Esophagus (tissue), 2 donors: ENCODE measurements around the gene SEMA3G. TPM values are rescaled to one million over a fixed set of nuclear protein-coding genes. Genes with fewer than 3 reads are reported as not detected.

Experiments used
- H3K27ac ChIP-seq, 2 donors: one replicate each; pipeline ENCODE4 v1.5.1; 2013; ENCODE audit warnings: low read depth in 2 of 2, mild to moderate bottlenecking in 2 of 2, inconsistent platforms in 1 of 2, low read length in 1 of 2, moderate library complexity in 1 of 2
- H3K27me3 ChIP-seq, 2 donors: one replicate each; pipeline ENCODE4 v1.6.1; 2013; ENCODE audit warnings: low read length in 2 of 2, control low read depth in 1 of 2, mild to moderate bottlenecking in 1 of 2; ENCODE audit not compliant: insufficient read depth in 2 of 2, control insufficient read depth in 1 of 2
- H3K36me3 ChIP-seq, 2 donors: one replicate each; pipeline ENCODE4 v1.6.1; 2013; ENCODE audit warnings: low read length in 1 of 2; ENCODE audit not compliant: control insufficient read depth in 2 of 2, insufficient read depth in 2 of 2
- H3K4me1 ChIP-seq, 2 donors: one replicate each; pipeline ENCODE4 v1.6.1; 2013; ENCODE audit warnings: low read length in 1 of 2; ENCODE audit not compliant: control insufficient read depth in 2 of 2, insufficient read depth in 2 of 2
- H3K4me3 ChIP-seq, 2 donors: one replicate each; pipeline ENCODE4 v1.5.1; 2013; ENCODE audit warnings: low read length in 2 of 2, mild to moderate bottlenecking in 2 of 2, low read depth in 1 of 2, moderate library complexity in 1 of 2
- H3K9me3 ChIP-seq, 2 donors: one replicate each; pipeline ENCODE4 v1.6.1; 2013; ENCODE audit warnings: mild to moderate bottlenecking in 2 of 2, low read depth in 1 of 2, low read length in 1 of 2, moderate library complexity in 1 of 2; ENCODE audit not compliant: control insufficient read depth in 2 of 2, insufficient read depth in 1 of 2
- WGBS, 2 donors: extraction: QIAGEN DNeasy Blood & Tissue Kit; methylation state at CpG; one replicate each; pipeline ENCODE4 v1.1.7; 2013; 5-methylcytosine and 5-hydroxymethylcytosine counted together
- polyA plus RNA-seq, 2 donors: library from polyadenylated mRNA; stranded (reverse); fragments of 200-250 nt; gene quantifications; one replicate each; pipeline ENCODE4 v1.2.3, GENCODE V29; 2013
- donor health status: healthy with polysubstance abuse.
- donor health status: Bipolar disorder and iron deficiency.

SEMA3G gene
- polyA plus RNA-seq, 2 donors = 1.3 to 1.7 TPM

- H3K4me3 ChIP-seq = no peak overlapping the region
- no peaks in the 10 kb centered on the region for H3K9me3 ChIP-seq
- no peaks in the 10 kb centered on the region for H3K36me3 ChIP-seq
- no peak overlapping the region for H3K27ac ChIP-seq
- peaks cover 2 to 18% of the 10 kb centered on the region in 2 donors for H3K4me1 ChIP-seq
- WGBS, 2 donors = 91 to 93% methylated on average over 14 of the region's 14 CpGs
- no peaks in the 10 kb centered on the region for H3K27me3 ChIP-seq
These were observed 4.2 kb downstream of the SEMA3G start for GRCh38 chr3:52440671-52441070.

DNA sequence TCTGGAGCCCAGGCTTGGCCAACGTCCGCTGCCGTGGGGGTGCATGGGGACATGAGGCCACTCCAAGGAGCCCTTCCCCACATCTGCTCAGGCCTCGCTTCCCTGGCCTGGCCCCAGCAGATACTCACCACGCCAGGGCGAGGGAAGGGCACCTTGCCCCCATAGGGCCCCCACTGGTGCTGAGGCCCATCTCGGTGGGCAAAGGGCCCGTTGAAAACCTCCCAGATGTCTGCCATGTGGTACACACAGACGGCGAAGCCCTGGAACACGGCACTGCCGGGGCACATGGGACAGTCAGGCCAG, 4.7 kb downstream of the SEMA3G start:
- Histone ChIP-seq H3K27me3 (no peaks in the 10 kb centered on the region), H3K27ac (no peak overlapping the region), H3K36me3 (no peaks in the 10 kb centered on the region), H3K4me1 (peaks cover 2 to 18% of the 10 kb centered on the region in 2 donors), H3K4me3 (no peak overlapping the region), H3K9me3 (no peaks in the 10 kb centered on the region)
- WGBS, 2 donors = 93 to 95% methylated on average over 12 of the region's 12 CpGs

DNA sequence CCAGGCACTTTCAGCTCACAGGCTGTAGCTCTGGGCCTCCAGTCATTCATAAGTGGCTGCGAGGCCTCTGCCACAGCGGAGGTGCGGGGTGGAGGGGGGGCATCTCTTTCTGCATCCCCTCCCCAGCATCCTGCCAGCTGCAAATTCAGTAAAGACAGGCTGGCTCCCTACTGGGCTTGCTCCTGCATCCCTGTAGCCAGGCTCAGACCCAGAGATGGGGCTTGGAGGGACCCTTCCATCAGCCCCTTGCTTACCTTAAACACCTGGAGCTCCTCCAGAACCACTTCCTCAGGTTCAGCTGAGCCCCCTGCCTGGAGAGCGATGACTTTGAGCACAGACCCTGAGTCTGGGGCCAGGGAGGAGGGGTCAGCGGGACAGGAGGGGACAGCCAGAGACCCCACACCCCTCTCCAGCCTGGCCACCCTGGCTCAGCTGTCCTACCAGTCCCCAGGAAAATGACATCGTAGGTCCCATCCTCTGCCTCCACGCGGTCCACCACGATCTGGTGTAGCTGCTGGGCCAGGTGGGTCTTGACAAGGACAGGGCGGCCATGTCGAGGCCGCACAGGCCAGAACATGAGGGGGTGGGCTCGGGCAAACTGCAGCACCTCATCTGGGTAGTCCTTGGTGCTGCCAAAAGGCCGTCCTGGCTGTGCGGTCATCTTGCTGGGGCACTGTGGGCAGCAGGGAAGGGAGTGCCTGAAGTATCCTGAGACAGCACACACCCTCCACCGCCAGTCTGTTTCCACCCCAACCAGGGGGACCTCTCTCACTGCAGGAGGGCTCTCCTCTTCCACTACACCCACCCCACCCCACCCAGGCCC, 5.3 kb downstream of the SEMA3G start:
- Histone ChIP-seq H3K27me3 (no peaks in the 10 kb centered on the region), H3K27ac (no peak overlapping the region), H3K36me3 (no peaks in the 10 kb centered on the region), H3K4me1 (peaks cover under 1 to 13% of the 10 kb centered on the region in 2 donors), H3K4me3 (no peak overlapping the region), H3K9me3 (no peaks in the 10 kb centered on the region)
- WGBS, 2 donors = 88 to 95% methylated on average over 16 of the region's 16 CpGs

- Histone ChIP-seq H3K4me3 (no peak overlapping the region), H3K27ac (no peak overlapping the region), H3K4me1 (peaks cover 0 to 9% of the 10 kb centered on the region in 2 donors), H3K27me3 (no peaks in the 10 kb centered on the region), H3K9me3 (no peaks in the 10 kb centered on the region), H3K36me3 (no peaks in the 10 kb centered on the region)
- WGBS, 2 donors = 85 to 89% methylated on average over 9 of the region's 9 CpGs
These were observed 6.1 kb downstream of the SEMA3G start for GRCh38 chr3:52438579-52439425.

- Histone ChIP-seq H3K4me3 (no peak overlapping the region), H3K9me3 (no peaks in the 10 kb centered on the region), H3K27me3 (no peaks in the 10 kb centered on the region), H3K27ac (no peak overlapping the region), H3K36me3 (no peaks in the 10 kb centered on the region), H3K4me1 (peaks cover 0 to 13% of the 10 kb centered on the region in 2 donors)
- 51 to 59% methylated on average over 6 of the region's 6 CpGs for WGBS, 2 donors
These were observed 6.9 kb downstream of the SEMA3G start for GRCh38 chr3:52438104-52438376.

GRCh38 chr3:52437326-52438103, 7.4 kb downstream of the SEMA3G start:
- peaks cover 0 to 13% of the 10 kb centered on the region in 2 donors for H3K4me1 ChIP-seq
- H3K27ac ChIP-seq = peak overlapping the region in 1 of 2 donors; percentile 4
- H3K4me3 ChIP-seq = no peak overlapping the region
- no peaks in the 10 kb centered on the region for H3K9me3 ChIP-seq
- WGBS, 2 donors = 61 to 74% methylated on average over 15 of the region's 15 CpGs
- no peaks in the 10 kb centered on the region for H3K27me3 ChIP-seq
- no peaks in the 10 kb centered on the region for H3K36me3 ChIP-seq

DNA sequence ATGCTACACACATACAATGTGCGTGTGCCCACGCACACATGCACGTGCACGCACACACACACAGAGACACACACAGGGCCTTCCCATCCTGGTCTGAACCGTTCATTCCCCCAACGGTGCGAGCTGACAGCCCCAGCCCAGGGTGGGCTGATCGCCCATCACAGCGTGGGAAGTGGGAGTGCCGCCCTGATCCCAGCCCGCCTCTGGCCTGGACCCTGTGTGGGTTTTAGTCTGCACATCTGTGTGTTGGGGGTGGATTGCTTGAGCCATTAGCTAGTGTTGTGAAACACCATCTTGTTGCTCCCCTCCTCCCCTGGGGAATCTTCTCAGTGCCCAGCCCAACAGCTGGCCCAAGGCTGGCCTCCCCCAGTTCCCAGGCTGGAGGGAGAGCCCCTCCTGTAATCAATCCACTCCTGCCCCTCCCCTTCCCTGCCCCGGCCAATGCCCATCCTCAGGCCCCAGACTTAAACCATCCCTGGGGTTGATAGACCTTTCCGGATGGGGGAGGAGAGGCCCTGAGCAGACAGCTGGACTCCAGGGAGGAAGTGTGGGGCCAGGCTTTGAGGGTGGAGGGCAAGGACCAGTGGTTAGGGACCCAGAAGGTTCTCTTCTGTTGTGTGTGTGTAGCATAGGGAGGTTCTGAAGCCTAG, 8.3 kb downstream of the SEMA3G start:
- 85 to 86% methylated on average over 13 of the region's 13 CpGs for WGBS, 2 donors
- Histone ChIP-seq H3K4me1 (peaks cover 0 to 13% of the 10 kb centered on the region in 2 donors), H3K27ac (no peak overlapping the region)

DNA sequence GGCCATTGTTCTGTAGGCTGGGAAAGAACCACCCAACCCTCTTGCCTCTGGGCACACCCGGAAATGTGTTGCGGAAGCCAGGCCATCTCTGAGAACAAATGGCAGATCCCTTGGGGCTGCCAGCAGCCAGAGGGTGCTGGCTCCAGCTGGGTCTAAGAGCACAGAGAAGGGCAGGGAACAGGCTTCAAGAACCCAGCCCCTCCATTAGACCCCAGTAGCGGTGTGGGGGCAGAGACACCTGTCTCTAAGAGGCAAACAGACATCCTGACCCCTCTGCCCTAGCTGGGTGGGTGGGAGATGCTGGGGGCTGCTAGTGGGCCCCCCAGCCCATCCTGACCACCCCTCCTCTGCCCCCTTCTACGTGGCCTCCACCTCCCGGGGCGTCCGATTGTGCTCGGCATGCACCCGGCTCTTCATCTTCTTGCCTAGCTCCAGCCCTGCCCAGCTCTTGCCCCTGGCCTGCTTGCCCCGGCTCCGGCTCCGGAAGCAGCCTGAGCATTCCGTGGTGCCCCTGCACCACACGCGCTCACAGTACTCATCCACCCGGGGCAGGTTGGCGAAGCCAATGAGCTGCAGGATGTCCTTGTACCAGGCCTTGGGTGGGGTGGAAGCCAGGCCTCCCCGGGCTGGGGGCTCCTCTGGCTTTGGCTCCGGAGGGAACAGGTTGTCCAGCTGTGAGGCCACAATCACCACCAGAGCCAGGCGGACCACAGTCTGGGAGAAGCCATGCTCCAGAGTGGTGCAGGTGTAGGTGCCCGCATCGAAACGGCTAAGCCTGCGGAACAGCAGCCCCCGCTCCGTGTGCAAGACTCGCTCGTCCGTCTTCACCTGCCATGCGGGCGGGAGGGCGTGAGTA, 9.4 kb downstream of the SEMA3G start:
- WGBS, 2 donors = 90 to 93% methylated on average over 31 to 32 of the region's 32 CpGs
- H3K4me1 ChIP-seq = peaks cover 0 to 13% of the 10 kb centered on the region in 2 donors
- H3K36me3 ChIP-seq = no peaks in the 10 kb centered on the region
- H3K27ac ChIP-seq = no peak overlapping the region
- H3K4me3 ChIP-seq = no peak overlapping the region
- no peaks in the 10 kb centered on the region for H3K27me3 ChIP-seq
- no peaks in the 10 kb centered on the region for H3K9me3 ChIP-seq

More for the DNA sequence above, 8.3 kb downstream of the SEMA3G start:
- Histone ChIP-seq H3K27me3 (no peaks in the 10 kb centered on the region), H3K4me3 (no peak overlapping the region), H3K36me3 (no peaks in the 10 kb centered on the region), H3K9me3 (no peaks in the 10 kb centered on the region)
